ENCODE measurements around the gene IL12A. TPM values are rescaled to one million over a fixed set of nuclear protein-coding genes. Genes with fewer than 3 reads are reported as not detected.

The IL12A gene
- total RNA-seq, 2 donors from 2014 or later = 0.25 to 0.69 TPM

DNA sequence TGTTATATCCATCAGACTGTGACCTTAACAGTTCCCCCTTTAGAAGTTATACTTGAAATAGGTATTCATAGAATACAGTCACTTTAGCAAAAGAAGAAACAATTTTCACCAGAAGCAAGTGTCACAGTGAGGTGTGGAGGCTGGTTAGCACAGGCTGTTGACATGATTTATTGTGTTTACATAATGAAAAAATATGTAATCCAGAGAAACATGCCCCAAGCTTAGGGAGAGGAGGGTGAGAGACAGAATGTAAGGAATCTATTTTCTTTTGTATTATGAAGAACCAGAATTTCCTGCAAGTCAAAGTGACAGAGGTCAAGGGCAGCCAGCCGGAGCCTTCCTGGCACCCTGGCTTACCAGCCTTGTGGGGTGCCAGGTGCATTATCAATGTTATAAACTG lies 4.0 kb downstream of the IL12A start:
- TF ChIP-seq, protein P1, sequence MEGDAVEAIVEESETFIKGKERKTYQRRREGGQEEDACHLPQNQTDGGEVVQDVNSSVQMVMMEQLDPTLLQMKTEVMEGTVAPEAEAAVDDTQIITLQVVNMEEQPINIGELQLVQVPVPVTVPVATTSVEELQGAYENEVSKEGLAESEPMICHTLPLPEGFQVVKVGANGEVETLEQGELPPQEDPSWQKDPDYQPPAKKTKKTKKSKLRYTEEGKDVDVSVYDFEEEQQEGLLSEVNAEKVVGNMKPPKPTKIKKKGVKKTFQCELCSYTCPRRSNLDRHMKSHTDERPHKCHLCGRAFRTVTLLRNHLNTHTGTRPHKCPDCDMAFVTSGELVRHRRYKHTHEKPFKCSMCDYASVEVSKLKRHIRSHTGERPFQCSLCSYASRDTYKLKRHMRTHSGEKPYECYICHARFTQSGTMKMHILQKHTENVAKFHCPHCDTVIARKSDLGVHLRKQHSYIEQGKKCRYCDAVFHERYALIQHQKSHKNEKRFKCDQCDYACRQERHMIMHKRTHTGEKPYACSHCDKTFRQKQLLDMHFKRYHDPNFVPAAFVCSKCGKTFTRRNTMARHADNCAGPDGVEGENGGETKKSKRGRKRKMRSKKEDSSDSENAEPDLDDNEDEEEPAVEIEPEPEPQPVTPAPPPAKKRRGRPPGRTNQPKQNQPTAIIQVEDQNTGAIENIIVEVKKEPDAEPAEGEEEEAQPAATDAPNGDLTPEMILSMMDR (IDR thresholded peaks at IDR 0.05) = no peak
- intact Hi-C loops (cut with DNase I) = no loop called here
- Histone ChIP-seq H3K36me3 (no peaks in the 10 kb centered on the region), H3K4me1 (no peaks in the 10 kb centered on the region), H3K27me3 (no peaks in the 10 kb centered on the region), H3K9me3 (no peaks in the 10 kb centered on the region), H3K4me3 (no peak overlapping the region), H3K9ac (ENCODE audit: low read depth in 2 of 2, low read length in 2 of 2) (no peak overlapping the region), H3K27ac (no peak overlapping the region)
- DNase-seq = no peak

GRCh38 chr3:159994182-159994581 lies 5.5 kb downstream of the IL12A start:
- no peaks in the 10 kb centered on the region for H3K36me3 ChIP-seq
- H3K27me3 ChIP-seq = no peaks in the 10 kb centered on the region
- no peaks in the 10 kb centered on the region for H3K4me1 ChIP-seq
- TF ChIP-seq, protein P1 (IDR thresholded peaks at IDR 0.05) = no peak
- no peak overlapping the region for H3K9ac ChIP-seq (ENCODE audit: low read depth in 2 of 2, low read length in 2 of 2)
- H3K9me3 ChIP-seq = no peaks in the 10 kb centered on the region
- no peak overlapping the region for H3K4me3 ChIP-seq
- no peak for DNase-seq
- intact Hi-C loops (cut with DNase I) = no loop called here
- no peak overlapping the region for H3K27ac ChIP-seq

DNA sequence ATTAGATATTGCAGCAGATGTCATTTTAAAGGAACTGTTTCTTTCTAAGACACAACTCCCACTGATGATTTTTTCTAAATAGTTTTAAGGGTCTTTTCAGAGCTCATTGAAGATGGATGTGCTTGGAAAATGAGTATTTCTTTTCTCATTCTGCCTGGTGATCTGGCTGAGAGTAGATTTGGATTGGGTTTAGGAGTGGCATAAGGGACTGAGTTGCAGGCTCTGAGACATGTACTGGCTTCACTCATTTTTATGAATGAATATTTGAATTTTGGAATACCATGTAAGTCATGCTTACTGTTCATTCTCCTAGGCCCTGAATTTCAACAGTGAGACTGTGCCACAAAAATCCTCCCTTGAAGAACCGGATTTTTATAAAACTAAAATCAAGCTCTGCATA lies 6.5 kb downstream of the IL12A start:
- Histone ChIP-seq H3K36me3 (no peaks in the 10 kb centered on the region), H3K4me3 (no peak overlapping the region), H3K27me3 (no peaks in the 10 kb centered on the region), H3K27ac (no peak overlapping the region), H3K4me1 (no peaks in the 10 kb centered on the region), H3K9me3 (no peaks in the 10 kb centered on the region), H3K9ac (ENCODE audit: low read depth in 2 of 2, low read length in 2 of 2) (no peak overlapping the region)
- intact Hi-C loops (cut with DNase I) = no loop called here
- no peak for DNase-seq
- TF ChIP-seq, protein P1 (IDR thresholded peaks at IDR 0.05) = no peak

GRCh38 chr3:159996018-159996417 lies 7.4 kb downstream of the IL12A start:
- Histone ChIP-seq H3K4me3 (no peak overlapping the region), H3K36me3 (no peaks in the 10 kb centered on the region), H3K27me3 (no peaks in the 10 kb centered on the region), H3K4me1 (no peaks in the 10 kb centered on the region), H3K27ac (no peak overlapping the region), H3K9ac (ENCODE audit: low read depth in 2 of 2, low read length in 2 of 2) (no peak overlapping the region), H3K9me3 (no peaks in the 10 kb centered on the region)
- DNase-seq = no peak
- intact Hi-C loops (cut with DNase I) = no loop called here
- TF ChIP-seq, protein P1 (IDR thresholded peaks at IDR 0.05) = no peak

- TF ChIP-seq, protein P1 (IDR thresholded peaks at IDR 0.05) = no peak
- H3K9ac ChIP-seq (ENCODE audit: low read depth in 2 of 2, low read length in 2 of 2) = no peak overlapping the region
These were observed 8.3 kb downstream of the IL12A start for GRCh38 chr3:159996959-159997358.

More at GRCh38 chr3:159996959-159997358, 8.3 kb downstream of the IL12A start:
- H3K36me3 ChIP-seq = no peaks in the 10 kb centered on the region
- no peak overlapping the region for H3K27ac ChIP-seq
- H3K4me3 ChIP-seq = no peak overlapping the region
- no peaks in the 10 kb centered on the region for H3K27me3 ChIP-seq
- DNase-seq = no peak
- H3K4me1 ChIP-seq = no peaks in the 10 kb centered on the region
- intact Hi-C loops (cut with DNase I) = no loop called here
- H3K9me3 ChIP-seq = no peaks in the 10 kb centered on the region

All from colonic mucosa (tissue), 4 donors.